ES-I3 (cell line): ENCODE results near the gene EIF6.
"Not testable (repeated sequence)": the region's sequence is repeated elsewhere in the genome, so short reads cannot be mapped to it uniquely, and the experiment has no call there.

Source experiments
- H3K36me3 ChIP-seq: 2 replicates; pipeline ENCODE4 v1.6.1; 2013; ENCODE audit warnings: mild to moderate bottlenecking, low read length, control low read depth, moderate library complexity; ENCODE audit not compliant: insufficient read depth
- H3K4me1 ChIP-seq: 2 replicates; pipeline ENCODE4 v1.6.1; 2013; ENCODE audit warnings: mild to moderate bottlenecking, control low read depth, low read length; ENCODE audit not compliant: insufficient read depth
- H3K9ac ChIP-seq: 2 replicates; pipeline ENCODE4 v1.6.1; 2013; ENCODE audit warnings: low read depth, mild to moderate bottlenecking, low read length, moderate library complexity
- H3K9me3 ChIP-seq: 2 replicates; pipeline ENCODE4 v1.6.1; 2013; ENCODE audit warnings: mild to moderate bottlenecking, low read length, moderate library complexity; ENCODE audit not compliant: control insufficient read depth, insufficient read depth

The EIF6 gene

GRCh38 chr20:35252598-35252997 is 32.0 kb downstream of the EIF6 start:
- not testable (repeated sequence) for H3K9ac ChIP-seq, H3K36me3 ChIP-seq, H3K9me3 ChIP-seq
- peaks cover 13% of the 10 kb centered on the region; the same call in 1 of the 2 replicates for H3K4me1 ChIP-seq

GRCh38 chr20:35252037-35252461 is 32.5 kb downstream of the EIF6 start:
- Histone ChIP-seq H3K9ac (no peak overlapping the region), H3K36me3 (no peaks in the 10 kb centered on the region; the same call in 1 of the 2 replicates), H3K4me1 (0 out of 2 replicates have a peak, but pooled peaks cover 10% of the 10 kb centered on the region), H3K9me3 (no peaks in the 10 kb centered on the region)

DNA sequence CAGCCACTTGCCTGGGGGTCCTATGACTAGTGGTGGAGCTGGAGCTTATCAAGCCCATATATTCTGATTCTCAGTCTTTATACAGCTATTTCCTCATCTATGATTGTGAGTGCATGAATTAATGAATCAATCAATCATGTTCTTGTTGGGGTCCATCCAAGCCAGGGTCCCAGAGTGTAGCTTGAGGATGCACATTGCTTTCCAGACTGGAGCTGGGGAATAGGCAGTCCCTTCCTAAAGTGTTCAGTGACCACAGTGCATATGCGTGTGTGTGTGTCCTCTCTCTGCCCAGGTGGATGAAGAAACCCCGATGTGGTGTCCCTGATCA is 33.0 kb downstream of the EIF6 start:
- no peak overlapping the region for H3K9ac ChIP-seq
- H3K36me3 ChIP-seq: no peaks in the 10 kb centered on the region; the same call in 1 of the 2 replicates
- no peaks in the 10 kb centered on the region for H3K9me3 ChIP-seq
- H3K4me1 ChIP-seq: 0 out of 2 replicates have a peak, but pooled peaks cover 11% of the 10 kb centered on the region

DNA sequence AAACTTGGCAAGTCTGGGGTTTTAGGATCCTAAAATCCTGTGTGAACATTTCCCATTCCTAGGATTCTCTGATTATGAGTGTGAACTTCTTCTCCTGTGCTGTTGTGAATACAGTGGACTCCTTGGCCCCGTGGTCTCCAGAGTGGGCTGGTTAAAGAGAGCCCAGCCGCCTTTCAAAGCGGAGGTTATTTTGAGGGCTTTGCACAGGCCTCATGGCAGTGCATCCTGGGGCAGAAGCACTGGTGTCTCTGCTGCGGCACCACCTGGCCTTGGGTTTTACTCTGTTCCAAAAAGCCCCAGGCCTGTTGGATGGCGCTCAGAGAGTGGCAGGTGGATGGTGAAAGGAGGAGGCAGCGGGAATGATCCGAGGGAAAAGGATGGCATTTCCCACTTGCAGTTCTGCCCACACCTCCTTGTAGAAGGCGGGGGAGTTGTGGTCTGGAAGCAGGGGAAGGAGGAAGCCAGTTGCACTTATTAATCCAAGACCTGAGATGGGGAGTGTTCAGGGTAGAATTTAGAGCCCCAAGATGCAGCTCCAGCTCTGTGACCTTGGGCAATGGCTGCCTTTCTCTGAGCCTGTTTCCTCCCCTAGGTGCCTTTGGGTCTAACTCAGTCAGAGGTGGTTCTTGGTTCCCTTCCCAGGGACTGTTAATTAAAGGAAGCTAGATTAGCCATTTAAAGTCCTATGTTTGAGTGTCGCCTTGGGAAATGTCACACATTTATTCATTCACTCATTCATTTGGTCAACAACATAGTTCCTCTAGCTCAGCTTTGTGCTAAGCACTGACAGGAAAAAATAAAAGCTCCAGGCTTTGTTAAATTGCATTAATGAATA is 35.7 kb downstream of the EIF6 start:
- H3K36me3 ChIP-seq: no peaks in the 10 kb centered on the region
- H3K4me1 ChIP-seq: 0 out of 2 replicates have a peak, but pooled peaks cover 13% of the 10 kb centered on the region
- H3K9ac ChIP-seq: no peak overlapping the region
- H3K9me3 ChIP-seq: no peaks in the 10 kb centered on the region

GRCh38 chr20:35246723-35247122 is 37.8 kb downstream of the EIF6 start:
- H3K9me3 ChIP-seq: no peaks in the 10 kb centered on the region

DNA sequence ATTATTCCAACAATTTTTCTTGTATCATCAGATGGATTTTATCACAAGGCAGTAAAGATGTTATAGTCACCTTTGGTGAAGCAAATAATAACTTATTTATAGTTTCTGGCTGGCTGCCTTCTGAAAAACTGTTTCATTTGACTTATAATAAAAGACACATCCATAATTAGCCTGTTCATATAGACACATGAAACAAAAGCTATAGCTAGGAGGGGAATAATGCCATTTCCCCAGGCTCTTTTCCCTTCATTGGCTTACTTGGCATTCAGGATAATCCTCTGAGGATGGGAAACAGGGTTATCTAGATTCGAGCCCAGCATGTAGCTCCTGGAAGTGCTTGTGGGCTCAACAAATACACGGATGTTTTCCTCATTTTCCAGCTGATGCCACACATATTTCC is 40.6 kb downstream of the EIF6 start:
- Histone ChIP-seq H3K9ac (no peak overlapping the region), H3K4me1 (peaks cover 22% of the 10 kb centered on the region), H3K9me3 (no peaks in the 10 kb centered on the region), H3K36me3 (no peaks in the 10 kb centered on the region)

More at GRCh38 chr20:35246723-35247122, 37.8 kb downstream of the EIF6 start:
- H3K36me3 ChIP-seq: no peaks in the 10 kb centered on the region
- 0 out of 2 replicates have a peak, but pooled peaks cover 13% of the 10 kb centered on the region for H3K4me1 ChIP-seq
- no peak overlapping the region for H3K9ac ChIP-seq

DNA sequence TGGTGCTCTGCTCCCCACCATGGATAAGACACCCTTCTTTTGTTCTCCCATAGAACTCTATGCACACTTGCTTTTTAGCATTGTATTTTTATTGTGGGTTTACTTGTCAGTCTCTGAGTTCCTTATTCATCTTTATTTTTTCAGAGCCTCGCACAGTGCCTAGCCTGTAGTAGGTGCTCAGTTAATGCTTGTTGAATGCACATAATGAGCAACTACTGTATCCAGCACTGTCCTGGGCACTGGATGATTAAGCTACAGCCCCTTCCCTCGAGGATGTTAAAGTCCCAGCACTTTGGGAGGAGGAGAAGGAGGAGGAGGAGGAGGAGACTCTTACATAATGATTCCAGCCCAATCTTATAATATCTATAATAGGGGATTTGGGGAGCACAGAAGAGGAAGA is 41.3 kb downstream of the EIF6 start:
- Histone ChIP-seq H3K9me3 (no peaks in the 10 kb centered on the region), H3K9ac (no peak overlapping the region), H3K36me3 (no peaks in the 10 kb centered on the region), H3K4me1 (peaks cover 22% of the 10 kb centered on the region)

DNA sequence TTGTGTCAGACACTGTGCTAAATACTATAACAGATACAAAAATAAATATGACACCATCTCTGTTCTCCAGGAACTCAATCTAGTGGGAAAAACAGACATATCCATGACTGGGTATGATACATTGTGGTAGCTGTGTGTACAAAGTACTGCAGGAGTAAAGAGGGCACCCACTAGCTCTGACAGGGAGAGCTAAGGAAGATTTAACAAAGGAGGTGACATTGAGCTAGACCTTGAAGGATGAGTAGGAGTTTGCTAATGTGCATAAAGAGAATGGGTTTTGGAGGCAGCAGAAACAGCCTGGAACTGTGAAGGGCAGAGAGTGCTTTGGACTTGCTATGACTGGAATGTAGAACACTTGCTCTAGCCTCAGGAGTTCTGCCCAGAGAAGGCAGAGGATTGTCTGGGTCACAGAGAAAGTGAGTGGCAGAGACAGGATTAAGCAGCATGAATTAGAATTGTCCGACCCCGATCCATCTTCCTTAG is 43.7 kb downstream of the EIF6 start:
- H3K4me1 ChIP-seq: peaks cover 19% of the 10 kb centered on the region

GRCh38 chr20:35240083-35240810 is 44.3 kb downstream of the EIF6 start:
- H3K9ac ChIP-seq: no peak overlapping the region
- H3K4me1 ChIP-seq: peaks cover 19% of the 10 kb centered on the region
- H3K36me3 ChIP-seq: no peaks in the 10 kb centered on the region

More for the DNA sequence above, 43.7 kb downstream of the EIF6 start:
- no peaks in the 10 kb centered on the region for H3K9me3 ChIP-seq
- H3K9ac ChIP-seq: no peak overlapping the region
- no peaks in the 10 kb centered on the region for H3K36me3 ChIP-seq

DNA sequence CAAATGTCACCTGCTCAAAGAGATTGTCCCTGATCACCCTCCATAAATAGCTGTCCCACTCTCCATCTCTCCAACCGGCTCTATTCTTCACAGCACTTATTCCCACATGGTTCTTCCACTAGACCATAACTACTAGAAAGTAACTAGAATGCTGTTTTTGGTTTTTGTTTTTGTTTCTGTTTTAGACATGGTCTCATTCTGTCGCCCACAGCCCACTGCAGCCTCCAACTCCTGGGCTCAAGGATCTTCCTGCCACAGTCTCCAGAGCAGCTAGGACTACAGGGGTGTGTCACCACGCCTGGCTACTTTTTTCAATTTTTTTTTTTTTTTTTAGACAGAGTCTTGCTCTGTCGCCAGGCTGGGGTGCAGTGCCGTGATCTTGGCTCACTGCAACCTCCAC is 45.8 kb downstream of the EIF6 start:
- H3K4me1 ChIP-seq: peaks cover 19% of the 10 kb centered on the region
- H3K9ac ChIP-seq: no peak overlapping the region
- no peaks in the 10 kb centered on the region for H3K9me3 ChIP-seq
- no peaks in the 10 kb centered on the region for H3K36me3 ChIP-seq

More at GRCh38 chr20:35240083-35240810, 44.3 kb downstream of the EIF6 start:
- no peaks in the 10 kb centered on the region for H3K9me3 ChIP-seq

- H3K4me1 ChIP-seq: peaks cover 19% of the 10 kb centered on the region
- no peaks in the 10 kb centered on the region for H3K36me3 ChIP-seq
These were observed 46.4 kb downstream of the EIF6 start for GRCh38 chr20:35238170-35238569.

GRCh38 chr20:35237486-35237885 is 47.1 kb downstream of the EIF6 start:
- H3K9ac ChIP-seq: no peak overlapping the region
- H3K4me1 ChIP-seq: peaks cover 19% of the 10 kb centered on the region
- no peaks in the 10 kb centered on the region for H3K9me3 ChIP-seq
- no peaks in the 10 kb centered on the region for H3K36me3 ChIP-seq

More at GRCh38 chr20:35238170-35238569, 46.4 kb downstream of the EIF6 start:
- Histone ChIP-seq H3K9ac (no peak overlapping the region), H3K9me3 (no peaks in the 10 kb centered on the region)

DNA sequence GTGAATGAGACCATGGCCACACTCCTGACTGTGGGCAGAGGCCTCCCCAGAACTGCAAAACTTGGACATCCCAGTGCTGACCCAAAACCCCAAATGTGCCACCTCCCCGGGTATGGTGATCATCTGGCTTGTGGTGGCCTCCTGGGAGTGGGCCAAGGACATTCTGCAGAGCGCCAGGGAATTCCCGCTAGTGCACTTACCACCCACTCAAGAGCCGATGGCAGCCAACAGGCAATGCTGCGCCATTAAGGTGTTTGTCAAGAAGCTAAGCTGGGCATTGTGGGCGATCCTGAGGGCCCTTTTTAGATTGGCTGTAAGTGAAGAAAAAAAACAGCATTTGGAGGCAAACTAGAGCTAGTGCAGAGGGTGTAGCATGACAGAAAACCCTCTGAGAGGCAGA is 48.7 kb downstream of the EIF6 start:
- Histone ChIP-seq H3K4me1 (peaks cover 13% of the 10 kb centered on the region), H3K9me3 (no peaks in the 10 kb centered on the region), H3K9ac (no peak overlapping the region), H3K36me3 (no peaks in the 10 kb centered on the region)

GRCh38 chr20:35232575-35232974 is 52.0 kb downstream of the EIF6 start:
- Histone ChIP-seq H3K4me1 (peaks cover 6% of the 10 kb centered on the region; the same call in 1 of the 2 replicates), H3K9me3 (no peaks in the 10 kb centered on the region), H3K9ac (no peak overlapping the region), H3K36me3 (no peaks in the 10 kb centered on the region)
